ENCODE measurements around the gene ARID3B.

GRCh38 chr15:74616996-74617395 lies 76.0 kb downstream of the ARID3B start:
- no peak for TF ChIP-seq POLR2AphosphoS5 (IDR thresholded peaks at IDR 0.05; ENCODE audit: low read depth, low read length)
- TF ChIP-seq CTCF (IDR thresholded peaks at IDR 0.05): no peak
- TF ChIP-seq, protein P1, sequence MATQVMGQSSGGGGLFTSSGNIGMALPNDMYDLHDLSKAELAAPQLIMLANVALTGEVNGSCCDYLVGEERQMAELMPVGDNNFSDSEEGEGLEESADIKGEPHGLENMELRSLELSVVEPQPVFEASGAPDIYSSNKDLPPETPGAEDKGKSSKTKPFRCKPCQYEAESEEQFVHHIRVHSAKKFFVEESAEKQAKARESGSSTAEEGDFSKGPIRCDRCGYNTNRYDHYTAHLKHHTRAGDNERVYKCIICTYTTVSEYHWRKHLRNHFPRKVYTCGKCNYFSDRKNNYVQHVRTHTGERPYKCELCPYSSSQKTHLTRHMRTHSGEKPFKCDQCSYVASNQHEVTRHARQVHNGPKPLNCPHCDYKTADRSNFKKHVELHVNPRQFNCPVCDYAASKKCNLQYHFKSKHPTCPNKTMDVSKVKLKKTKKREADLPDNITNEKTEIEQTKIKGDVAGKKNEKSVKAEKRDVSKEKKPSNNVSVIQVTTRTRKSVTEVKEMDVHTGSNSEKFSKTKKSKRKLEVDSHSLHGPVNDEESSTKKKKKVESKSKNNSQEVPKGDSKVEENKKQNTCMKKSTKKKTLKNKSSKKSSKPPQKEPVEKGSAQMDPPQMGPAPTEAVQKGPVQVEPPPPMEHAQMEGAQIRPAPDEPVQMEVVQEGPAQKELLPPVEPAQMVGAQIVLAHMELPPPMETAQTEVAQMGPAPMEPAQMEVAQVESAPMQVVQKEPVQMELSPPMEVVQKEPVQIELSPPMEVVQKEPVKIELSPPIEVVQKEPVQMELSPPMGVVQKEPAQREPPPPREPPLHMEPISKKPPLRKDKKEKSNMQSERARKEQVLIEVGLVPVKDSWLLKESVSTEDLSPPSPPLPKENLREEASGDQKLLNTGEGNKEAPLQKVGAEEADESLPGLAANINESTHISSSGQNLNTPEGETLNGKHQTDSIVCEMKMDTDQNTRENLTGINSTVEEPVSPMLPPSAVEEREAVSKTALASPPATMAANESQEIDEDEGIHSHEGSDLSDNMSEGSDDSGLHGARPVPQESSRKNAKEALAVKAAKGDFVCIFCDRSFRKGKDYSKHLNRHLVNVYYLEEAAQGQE (IDR thresholded peaks at IDR 0.05; ENCODE audit: insufficient read depth in 1 of 2, low read depth in 2 of 2, low read length in 1 of 2): no peak
- no peak for TF ChIP-seq SIN3A (IDR thresholded peaks at IDR 0.05; ENCODE audit: borderline replicate concordance, insufficient read depth, low read depth, low read length)

All from Panc1 (cell line).